Parathyroid adenoma (tissue), 2 donors: ENCODE measurements around the gene PLOD1.

Experiments
- H2AFZ ChIP-seq: fragments of 300-600 bp; sonication (generic); one replicate; pipeline ENCODE4 v1.7.0; 2017; ENCODE audit warnings: antibody characterized with exemption, mild to moderate bottlenecking
- H3K27ac ChIP-seq: fragments of 300-600 bp; sonication (generic); one replicate; pipeline ENCODE4 v1.7.0; 2017
- H3K27me3 ChIP-seq: fragments of 300-600 bp; sonication (generic); one replicate; pipeline ENCODE4 v1.7.0; 2017; ENCODE audit warnings: low read length; ENCODE audit not compliant: control insufficient read depth, insufficient read depth
- H3K36me3 ChIP-seq: fragments of 300-600 bp; sonication (generic); one replicate; pipeline ENCODE4 v1.7.0; 2017; ENCODE audit warnings: low read length; ENCODE audit not compliant: control insufficient read depth, insufficient read depth
- H3K4me1 ChIP-seq: fragments of 300-600 bp; sonication (generic); one replicate; pipeline ENCODE4 v1.7.0; 2017; ENCODE audit warnings: control low read depth
- H3K4me2 ChIP-seq: fragments of 300-600 bp; sonication (generic); one replicate; pipeline ENCODE4 v1.7.0; 2017; ENCODE audit warnings: low read length
- H3K4me3 ChIP-seq: fragments of 300-600 bp; sonication (generic); one replicate; pipeline ENCODE4 v1.7.0; 2017; ENCODE audit warnings: low read depth, low read length
- H3K79me2 ChIP-seq: fragments of 300-600 bp; sonication (generic); one replicate; pipeline ENCODE4 v1.7.0; 2017; ENCODE audit warnings: control low read depth
- H3K9ac ChIP-seq: fragments of 300-600 bp; sonication (generic); one replicate; pipeline ENCODE4 v1.7.0; 2017; ENCODE audit warnings: mild to moderate bottlenecking
- H3K9me3 ChIP-seq: fragments of 300-600 bp; sonication (generic); one replicate; pipeline ENCODE4 v1.7.0; 2017; ENCODE audit warnings: low read length; ENCODE audit not compliant: control insufficient read depth
- CTCF ChIP-seq: fragments of 300-600 bp; sonication (generic); IDR thresholded peaks from one replicate; pipeline ENCODE4 v1.7.0; 2017; ENCODE audit warnings: antibody characterized with exemption, mild to moderate bottlenecking
- donor health status: primary hyperparathyroidism.

PLOD1 gene

DNA sequence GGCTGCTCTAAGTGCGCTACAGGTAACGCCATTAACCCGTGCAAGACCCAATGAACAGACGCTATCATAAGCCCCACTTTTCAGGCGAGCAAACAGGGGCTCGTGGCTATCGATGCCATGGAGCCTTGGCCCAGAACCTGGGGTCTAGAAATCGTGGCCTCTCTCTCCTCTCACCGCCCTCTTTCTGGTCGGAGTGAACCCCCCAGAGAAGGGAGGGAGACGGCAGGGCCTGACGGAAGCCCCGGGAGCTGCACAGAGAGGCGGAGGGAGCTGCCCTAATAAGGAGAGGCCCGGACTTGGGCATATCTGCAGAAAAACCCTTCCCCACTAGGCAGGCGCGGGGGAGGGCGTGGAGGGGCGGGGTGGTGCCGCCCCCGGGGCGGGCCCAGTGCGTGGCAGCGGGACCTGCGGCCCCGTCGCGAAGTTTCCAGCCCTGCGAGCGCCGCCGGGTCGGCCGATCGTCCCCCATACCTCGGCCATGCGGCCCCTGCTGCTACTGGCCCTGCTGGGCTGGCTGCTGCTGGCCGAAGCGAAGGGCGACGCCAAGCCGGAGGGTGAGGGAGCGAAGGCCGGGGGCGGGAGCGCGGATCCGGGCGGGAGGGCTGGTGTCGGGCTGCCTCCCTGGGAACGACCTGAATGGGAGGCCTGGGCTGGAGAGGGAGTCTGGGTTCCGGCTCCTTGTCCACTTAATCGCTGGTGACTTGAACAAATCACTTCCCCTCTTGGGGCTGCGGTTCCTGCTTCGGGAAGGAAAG is at the start of gene PLOD1:
TSS of gene PLOD1 (plus strand) at position 416 of the 755 bp plus-strand sequence. CDS start at position 479, 63 bp downstream.
- Histone ChIP-seq H3K4me2 (peak within 1 kb of the TSS; percentile 92), H3K9me3 (no peaks in the 10 kb centered on the region), H3K9ac (no peak within 1 kb of the TSS), H3K79me2 (no peaks in the 10 kb centered on the region), H3K36me3 (no peaks in the 10 kb centered on the region), H3K4me1 (peaks cover 2% of the 10 kb centered on the region), H3K27me3 (no peaks in the 10 kb centered on the region), H3K27ac (peak within 1 kb of the TSS; percentile 69), H3K4me3 (peak within 1 kb of the TSS; percentile 70), H2AFZ (peak within 1 kb of the TSS; percentile 96)
- TF ChIP-seq CTCF, result no peak

GRCh38 chr1:11885916-11886315 is 48.6 kb upstream of the PLOD1 start:
- H3K27ac ChIP-seq, result peak overlapping the region; percentile 57
- no peaks in the 10 kb centered on the region for H3K27me3 ChIP-seq
- no peak overlapping the region for H3K4me3 ChIP-seq
- H3K79me2 ChIP-seq, result no peaks in the 10 kb centered on the region
- no peaks in the 10 kb centered on the region for H3K36me3 ChIP-seq
- H3K4me2 ChIP-seq, result no peak overlapping the region
- no peak overlapping the region for H2AFZ ChIP-seq
- H3K4me1 ChIP-seq, result no peaks in the 10 kb centered on the region
- H3K9me3 ChIP-seq, result no peaks in the 10 kb centered on the region
- no peak for TF ChIP-seq CTCF
- H3K9ac ChIP-seq, result no peak overlapping the region

- TF ChIP-seq CTCF, result no peak
- H3K27me3 ChIP-seq, result no peaks in the 10 kb centered on the region
- H3K9me3 ChIP-seq, result no peaks in the 10 kb centered on the region
- H3K9ac ChIP-seq, result no peak overlapping the region
- H3K36me3 ChIP-seq, result no peaks in the 10 kb centered on the region
- no peaks in the 10 kb centered on the region for H3K79me2 ChIP-seq
- H3K4me1 ChIP-seq, result no peaks in the 10 kb centered on the region
- H3K4me2 ChIP-seq, result no peak overlapping the region
- no peak overlapping the region for H3K4me3 ChIP-seq
- H3K27ac ChIP-seq, result peak overlapping the region; percentile 39
- no peak overlapping the region for H2AFZ ChIP-seq
These were observed 47.4 kb upstream of the PLOD1 start for GRCh38 chr1:11886986-11887665.

DNA sequence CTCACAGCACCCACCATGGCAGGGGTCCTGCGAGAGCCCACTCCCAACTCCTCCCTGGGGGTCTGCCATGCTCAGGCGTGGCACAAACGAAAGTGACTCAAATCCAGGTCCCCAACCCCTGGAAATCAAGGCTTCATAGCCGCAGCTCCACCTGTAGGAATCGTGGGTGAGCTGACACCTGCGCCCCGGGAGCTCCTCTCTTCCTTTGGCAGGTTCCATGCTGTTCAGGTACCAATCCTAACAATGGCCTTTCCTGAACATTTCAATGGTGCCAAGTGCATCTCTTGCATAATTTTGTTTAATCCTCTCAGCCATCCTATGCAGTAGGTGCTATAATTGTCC is 46.9 kb upstream of the PLOD1 start:
- H3K9me3 ChIP-seq, result no peaks in the 10 kb centered on the region
- TF ChIP-seq CTCF, result no peak
- no peak overlapping the region for H3K9ac ChIP-seq
- peak overlapping the region; percentile 39 for H3K27ac ChIP-seq
- no peak overlapping the region for H3K4me3 ChIP-seq
- no peaks in the 10 kb centered on the region for H3K36me3 ChIP-seq
- no peaks in the 10 kb centered on the region for H3K27me3 ChIP-seq
- no peaks in the 10 kb centered on the region for H3K4me1 ChIP-seq
- H3K4me2 ChIP-seq, result no peak overlapping the region
- H3K79me2 ChIP-seq, result no peaks in the 10 kb centered on the region
- no peak overlapping the region for H2AFZ ChIP-seq
